Liver (tissue), 3 donors: Measurements from ENCODE around the gene NAP1L4.

Source experiments
- CTCF ChIP-seq: fragments of 150-350 bp; IDR thresholded peaks from 2 replicates; pipeline ENCODE4 v1.5.1; 2017; ENCODE audit warnings: improper control_type of control experiment, low read depth, low read length; ENCODE audit not compliant: missing input control
- TAF1 ChIP-seq: conservative IDR thresholded peaks from 2 replicates; pipeline ENCODE4 v1.6.1; 2016; ENCODE audit warnings: antibody characterized with exemption, mild to moderate bottlenecking
- donor health status: healthy.
- donor health status: healthy.

- TF ChIP-seq CTCF (no peak), TAF1 (no peak)
Measured at GRCh38 chr11:2943711-2944118, 48.4 kb downstream of the NAP1L4 start.
